Loucy (cell line): ENCODE measurements around the gene PROB1.
"Not testable (repeated sequence)": the region's sequence is repeated elsewhere in the genome, so short reads cannot be mapped to it uniquely, and the experiment has no call there.

ENCODE experiments used
- H2AFZ ChIP-seq: fragments of 200-600 bp; sonication (generic); 2 replicates; pipeline ENCODE4 v1.6.0; 2016; ENCODE audit warnings: antibody characterized with exemption, mild to moderate bottlenecking, low read length, moderate library complexity
- H3F3A ChIP-seq: fragments of 200-600 bp; 2 replicates; pipeline ENCODE4 v1.6.0; 2016; ENCODE audit warnings: antibody characterized with exemption, low read depth, mild to moderate bottlenecking
- H3K27me3 ChIP-seq: fragments of 200-600 bp; sonication (generic); 2 replicates; pipeline ENCODE4 v1.6.1; 2014; ENCODE audit warnings: low read length, mild to moderate bottlenecking; ENCODE audit not compliant: insufficient read depth, poor library complexity, severe bottlenecking
- H3K36me3 ChIP-seq: fragments of 200-600 bp; sonication (generic); 2 replicates; pipeline ENCODE4 v1.6.1; 2016; ENCODE audit warnings: low read length; ENCODE audit not compliant: insufficient read depth
- H3K4me1 ChIP-seq: fragments of 200-600 bp; sonication (generic); 2 replicates; pipeline ENCODE4 v1.5.1; 2014; ENCODE audit warnings: low read length, mild to moderate bottlenecking; ENCODE audit not compliant: insufficient read depth, poor library complexity, severe bottlenecking
- H3K4me2 ChIP-seq: fragments of 200-600 bp; sonication (generic); 2 replicates; pipeline ENCODE4 v1.6.0; 2014; ENCODE audit warnings: antibody characterized with exemption, low read length, low read depth, mild to moderate bottlenecking; ENCODE audit not compliant: poor library complexity, severe bottlenecking
- H3K4me3 ChIP-seq: fragments of 200-600 bp; sonication (generic); 2 replicates; pipeline ENCODE4 v1.5.1; 2014; ENCODE audit warnings: low read length, mild to moderate bottlenecking, mixed read lengths; ENCODE audit not compliant: poor library complexity, severe bottlenecking
- H3K79me2 ChIP-seq: fragments of 200-600 bp; sonication (generic); 2 replicates; pipeline ENCODE4 v1.6.1; 2014; ENCODE audit warnings: low read length; ENCODE audit not compliant: insufficient read depth
- H3K9ac ChIP-seq: fragments of 200-600 bp; sonication (generic); 2 replicates; pipeline ENCODE4 v1.6.0; 2014; ENCODE audit warnings: mild to moderate bottlenecking, low read depth, low read length, moderate library complexity; ENCODE audit not compliant: poor library complexity, severe bottlenecking
- H3K9me2 ChIP-seq: fragments of 200-600 bp; sonication (generic); replicated peaks from 2 replicates; pipeline ENCODE4 v1.6.1; 2016; ENCODE audit warnings: low read depth, low read length, mixed read lengths
- H3K9me3 ChIP-seq: fragments of 200-600 bp; sonication (generic); 2 replicates; pipeline ENCODE4 v1.6.1; 2014; ENCODE audit warnings: mild to moderate bottlenecking, antibody characterized with exemption, low read length, low read depth; ENCODE audit not compliant: insufficient read depth
- H4K20me1 ChIP-seq: fragments of 200-600 bp; sonication (generic); 2 replicates; pipeline ENCODE4 v1.6.0; 2014; ENCODE audit warnings: antibody characterized with exemption, low read length, mild to moderate bottlenecking; ENCODE audit not compliant: insufficient read depth, poor library complexity, severe bottlenecking
- EZH2phosphoT487 ChIP-seq: fragments of 200-600 bp; IDR thresholded peaks from 2 replicates; pipeline ENCODE4 v1.6.1; 2018; ENCODE audit warnings: antibody characterized with exemption, mild to moderate bottlenecking, moderate library complexity, borderline replicate concordance
- TF ChIP-seq, protein P1 (sequence below): fragments of 200-600 bp; sonication (generic); conservative IDR thresholded peaks from 2 replicates; pipeline ENCODE4 v1.5.1; 2014; ENCODE audit warnings: mild to moderate bottlenecking, antibody characterized with exemption, low read length

Gene PROB1

DNA sequence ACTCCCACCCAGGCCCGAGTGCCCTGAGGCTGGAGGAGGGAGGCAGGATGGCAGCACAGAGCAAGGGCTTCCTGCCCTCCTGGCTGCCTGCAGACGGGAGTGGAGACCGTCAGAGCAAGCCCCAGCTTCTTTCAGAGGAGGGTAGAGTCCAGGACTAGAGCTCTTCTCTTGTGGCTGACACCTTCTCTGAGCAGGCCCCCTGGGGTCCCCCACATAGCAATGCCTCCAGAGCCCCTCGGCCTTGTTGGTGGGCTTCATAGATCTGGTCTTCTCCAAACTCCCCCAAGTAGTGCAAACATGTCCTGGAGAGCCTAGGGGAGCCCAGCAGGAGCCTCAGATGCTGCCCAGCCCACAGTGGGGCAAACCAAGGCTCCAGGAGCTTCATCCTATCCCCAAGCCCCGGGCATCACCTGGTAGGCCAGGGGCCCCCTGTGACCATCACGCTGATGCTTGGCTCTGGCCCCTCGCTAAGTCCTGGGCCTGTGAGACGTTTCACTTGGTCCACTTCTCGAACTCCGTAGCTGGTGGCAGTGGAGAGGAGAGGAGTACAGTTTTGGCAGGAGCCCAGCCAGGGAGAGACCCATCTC is 7.2 kb downstream of the PROB1 start:
- Histone ChIP-seq H3K9me2 (no peaks in the 10 kb centered on the region), H2AFZ (no peak overlapping the region), H3K4me3 (peak overlapping the region; percentile 96), H3K36me3 (peaks cover 7% of the 10 kb centered on the region; the same call in 1 of the 2 replicates), H3K9ac (peak overlapping the region; percentile 99), H3K9me3 (no peaks in the 10 kb centered on the region), H4K20me1 (peaks cover 45% of the 10 kb centered on the region), H3K4me2 (peak overlapping the region; percentile 87), H3K27me3 (peaks cover 8% of the 10 kb centered on the region), H3F3A (peaks cover 3% of the 10 kb centered on the region; the same call in 1 of the 2 replicates), H3K79me2 (peaks cover 82% of the 10 kb centered on the region), H3K4me1 (peaks cover 68% of the 10 kb centered on the region)
- TF ChIP-seq EZH2phosphoT487, result no peak
- TF ChIP-seq, protein P1, sequence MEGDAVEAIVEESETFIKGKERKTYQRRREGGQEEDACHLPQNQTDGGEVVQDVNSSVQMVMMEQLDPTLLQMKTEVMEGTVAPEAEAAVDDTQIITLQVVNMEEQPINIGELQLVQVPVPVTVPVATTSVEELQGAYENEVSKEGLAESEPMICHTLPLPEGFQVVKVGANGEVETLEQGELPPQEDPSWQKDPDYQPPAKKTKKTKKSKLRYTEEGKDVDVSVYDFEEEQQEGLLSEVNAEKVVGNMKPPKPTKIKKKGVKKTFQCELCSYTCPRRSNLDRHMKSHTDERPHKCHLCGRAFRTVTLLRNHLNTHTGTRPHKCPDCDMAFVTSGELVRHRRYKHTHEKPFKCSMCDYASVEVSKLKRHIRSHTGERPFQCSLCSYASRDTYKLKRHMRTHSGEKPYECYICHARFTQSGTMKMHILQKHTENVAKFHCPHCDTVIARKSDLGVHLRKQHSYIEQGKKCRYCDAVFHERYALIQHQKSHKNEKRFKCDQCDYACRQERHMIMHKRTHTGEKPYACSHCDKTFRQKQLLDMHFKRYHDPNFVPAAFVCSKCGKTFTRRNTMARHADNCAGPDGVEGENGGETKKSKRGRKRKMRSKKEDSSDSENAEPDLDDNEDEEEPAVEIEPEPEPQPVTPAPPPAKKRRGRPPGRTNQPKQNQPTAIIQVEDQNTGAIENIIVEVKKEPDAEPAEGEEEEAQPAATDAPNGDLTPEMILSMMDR, result no peak

DNA sequence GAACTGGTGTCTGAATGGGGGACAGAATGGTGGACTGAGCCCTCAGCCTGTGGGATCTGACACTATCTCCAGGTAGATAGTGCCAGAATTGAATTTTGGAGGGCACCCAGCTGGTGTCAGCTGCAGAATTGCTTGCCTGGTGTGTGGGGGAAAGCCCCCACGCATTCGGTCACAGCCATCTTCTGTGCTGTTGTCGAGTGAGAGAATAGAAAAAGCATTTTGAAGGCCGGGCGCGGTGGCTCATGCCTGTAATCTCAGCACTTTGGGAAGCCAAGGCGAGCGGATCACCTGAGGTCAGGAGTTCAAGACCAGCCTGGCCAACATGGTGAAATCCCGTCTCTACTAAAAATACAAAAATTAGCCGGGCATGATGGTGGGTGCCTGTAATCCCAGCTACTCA is 7.9 kb downstream of the PROB1 start:
- peak overlapping the region; percentile 99 for H3K9ac ChIP-seq
- H3K79me2 ChIP-seq, result peaks cover 77% of the 10 kb centered on the region
- H3K9me2 ChIP-seq, H3K27me3 ChIP-seq, H2AFZ ChIP-seq, H3F3A ChIP-seq, H3K36me3 ChIP-seq, H3K9me3 ChIP-seq: not testable (repeated sequence)
- peaks cover 45% of the 10 kb centered on the region for H4K20me1 ChIP-seq
- peaks cover 74% of the 10 kb centered on the region for H3K4me1 ChIP-seq
- H3K4me2 ChIP-seq, result peak overlapping the region; percentile 87
- peak overlapping the region; percentile 96 for H3K4me3 ChIP-seq

DNA sequence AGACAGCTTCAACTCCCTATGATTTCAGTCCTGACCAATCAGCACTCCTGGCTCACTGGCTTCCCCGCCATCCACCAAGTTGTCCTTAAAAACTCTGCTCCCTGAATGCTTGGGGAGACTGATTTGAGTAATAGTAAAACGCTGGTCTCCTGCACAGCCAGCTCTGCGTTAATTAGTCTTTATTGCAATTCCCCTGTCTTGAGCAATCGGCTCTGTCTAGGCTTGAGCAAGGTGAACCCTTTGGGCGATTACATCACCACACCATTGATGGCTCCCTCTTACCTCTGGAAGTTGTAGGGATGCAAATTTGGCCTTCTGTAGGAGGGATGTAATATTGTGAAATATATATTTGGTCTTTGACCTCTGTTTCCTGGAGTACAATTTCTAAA is 8.9 kb downstream of the PROB1 start:
- Histone ChIP-seq H2AFZ (no peak overlapping the region), H3K36me3 (peaks cover 7% of the 10 kb centered on the region; the same call in 1 of the 2 replicates), H3K9me3 (no peaks in the 10 kb centered on the region), H3K4me2 (peak overlapping the region; percentile 87), H3K79me2 (peaks cover 68% of the 10 kb centered on the region), H3K4me3 (peak overlapping the region; percentile 96), H3K27me3 (peaks cover 8% of the 10 kb centered on the region), H3K4me1 (peaks cover 65% of the 10 kb centered on the region), H3K9ac (peak overlapping the region; percentile 99), H3K9me2 (no peaks in the 10 kb centered on the region), H3F3A (peaks cover 3% of the 10 kb centered on the region; the same call in 1 of the 2 replicates), H4K20me1 (peaks cover 45% of the 10 kb centered on the region)
- TF ChIP-seq EZH2phosphoT487, result no peak
- TF ChIP-seq, protein P1, result no peak
